ENCODE measurements around the gene TTLL10.

Gene TTLL10, protein sequence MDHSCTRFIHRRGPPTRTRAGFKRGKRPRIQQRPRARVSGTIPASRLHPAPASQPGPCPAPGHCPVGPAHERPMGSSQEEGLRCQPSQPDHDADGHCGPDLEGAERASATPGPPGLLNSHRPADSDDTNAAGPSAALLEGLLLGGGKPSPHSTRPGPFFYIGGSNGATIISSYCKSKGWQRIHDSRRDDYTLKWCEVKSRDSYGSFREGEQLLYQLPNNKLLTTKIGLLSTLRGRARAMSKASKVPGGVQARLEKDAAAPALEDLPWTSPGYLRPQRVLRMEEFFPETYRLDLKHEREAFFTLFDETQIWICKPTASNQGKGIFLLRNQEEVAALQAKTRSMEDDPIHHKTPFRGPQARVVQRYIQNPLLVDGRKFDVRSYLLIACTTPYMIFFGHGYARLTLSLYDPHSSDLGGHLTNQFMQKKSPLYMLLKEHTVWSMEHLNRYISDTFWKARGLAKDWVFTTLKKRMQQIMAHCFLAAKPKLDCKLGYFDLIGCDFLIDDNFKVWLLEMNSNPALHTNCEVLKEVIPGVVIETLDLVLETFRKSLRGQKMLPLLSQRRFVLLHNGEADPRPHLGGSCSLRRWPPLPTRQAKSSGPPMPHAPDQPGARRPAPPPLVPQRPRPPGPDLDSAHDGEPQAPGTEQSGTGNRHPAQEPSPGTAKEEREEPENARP

DNA sequence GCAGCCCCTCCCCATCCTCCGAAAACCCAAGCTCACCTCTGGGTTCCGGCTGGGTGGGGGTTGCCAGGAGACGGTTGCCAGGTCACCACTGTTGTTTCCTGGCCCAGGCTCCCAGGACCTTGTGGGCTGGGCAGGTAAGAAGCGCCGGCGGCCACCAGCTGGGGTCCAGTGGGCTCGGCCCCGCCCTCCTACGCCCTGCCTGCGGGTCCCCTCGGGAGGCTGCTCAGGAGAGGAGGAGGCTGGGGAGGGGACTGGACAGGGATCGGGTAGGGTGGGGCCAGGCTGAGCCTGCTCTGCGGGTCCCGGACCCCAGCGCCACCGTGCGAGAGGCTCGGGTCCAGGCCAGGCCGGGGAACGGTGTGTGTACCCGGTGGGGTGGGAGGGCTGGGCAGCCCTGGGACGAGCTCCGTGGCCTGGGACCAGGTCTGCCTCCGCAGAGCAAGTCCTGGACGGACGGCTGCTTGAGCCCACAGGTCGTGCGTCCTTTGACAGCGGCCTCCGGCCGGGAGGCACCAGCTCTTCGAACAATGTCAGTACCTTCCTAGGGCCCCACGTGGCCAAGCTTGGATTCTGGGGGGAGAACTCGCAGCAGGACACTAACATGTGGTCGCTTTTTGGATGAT, at the start of gene TTLL10:
TTLL10 (plus strand) TSS at position 88 of the 623 bp plus-strand sequence. CDS start 5,336 bp downstream, outside the sequence.
- DNase-seq (ENCODE audit: low read depth) = no peak

DNA sequence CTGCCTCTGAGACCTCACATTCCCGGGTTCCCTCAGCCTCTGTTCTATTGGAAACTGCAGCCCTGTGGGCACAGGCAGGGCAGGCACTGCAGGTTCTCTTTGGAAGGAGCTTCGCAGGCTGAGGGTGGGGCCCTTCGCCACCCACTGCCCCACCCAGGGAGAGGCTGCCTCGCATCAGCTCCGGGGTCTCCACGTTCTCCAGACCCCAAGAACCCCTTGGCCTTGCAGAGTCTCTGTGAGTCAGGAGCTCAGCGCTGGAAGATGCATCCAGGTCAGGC, 49.2 kb upstream of the TTLL10 start:
- no peak for DNase-seq (ENCODE audit: low read depth)

DNA sequence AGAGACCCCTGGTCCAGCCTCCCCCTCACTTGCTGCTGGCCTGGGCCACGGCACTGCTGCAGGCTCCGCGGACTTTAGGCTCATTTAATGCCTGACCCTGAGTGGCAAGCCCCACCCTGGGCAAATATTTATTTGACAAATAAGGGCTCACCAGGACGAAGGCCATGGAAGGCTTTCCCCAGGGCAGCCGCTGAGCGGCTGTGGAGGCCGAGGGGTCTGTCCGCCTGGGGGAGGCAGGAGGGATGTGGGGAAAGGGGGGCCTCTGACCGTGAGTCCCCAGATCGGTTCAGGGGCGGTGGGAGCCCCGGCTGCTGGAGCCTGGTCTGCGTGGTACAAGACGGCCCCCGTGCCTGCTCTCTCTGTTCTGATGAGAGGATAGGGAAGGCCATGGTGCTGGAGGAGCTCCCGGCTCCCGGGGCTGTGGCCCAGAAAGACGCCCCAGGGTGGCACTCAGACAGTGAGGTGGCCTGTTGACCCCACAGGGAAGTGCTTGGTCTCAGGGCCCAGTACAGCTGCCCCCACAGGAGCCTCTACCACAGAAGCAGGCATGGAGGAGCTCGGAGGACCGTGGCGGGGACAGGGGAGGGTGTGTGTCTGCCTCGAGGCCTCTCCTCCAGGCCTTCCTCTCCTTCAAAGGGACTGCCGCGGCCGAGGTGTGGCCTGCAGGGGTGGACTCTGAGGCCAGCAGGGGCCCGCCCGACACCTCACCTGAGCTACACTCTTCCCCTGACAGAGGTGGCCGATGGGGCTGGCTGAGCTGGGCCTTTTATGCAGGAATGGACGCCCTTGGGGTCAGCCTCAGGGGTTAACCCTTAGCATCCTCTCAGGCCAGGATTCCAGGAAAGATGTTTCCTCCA, 48.7 kb upstream of the TTLL10 start:
- no peak for DNase-seq (ENCODE audit: low read depth)

DNA sequence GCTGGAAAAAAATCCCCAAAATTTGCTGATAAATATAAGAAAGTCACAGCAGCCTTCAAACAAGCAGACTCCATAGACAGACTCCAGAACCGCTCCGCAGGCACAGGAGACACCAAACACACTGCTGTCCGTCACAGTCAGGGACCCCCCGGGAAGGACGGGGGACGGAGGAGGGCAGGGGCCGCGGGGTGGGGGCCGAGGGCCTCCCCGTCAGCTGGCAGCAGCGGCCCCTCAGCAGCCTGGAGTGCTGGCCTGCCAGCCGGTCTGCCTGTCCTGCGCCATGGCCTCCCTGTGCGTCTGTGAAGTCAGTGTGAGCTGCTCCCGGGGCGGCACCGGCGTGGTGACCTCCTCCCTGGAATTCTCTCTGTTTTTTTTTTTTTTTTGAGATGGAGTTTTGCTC, 47.7 kb upstream of the TTLL10 start:
- no peak for DNase-seq (ENCODE audit: low read depth)

DNA sequence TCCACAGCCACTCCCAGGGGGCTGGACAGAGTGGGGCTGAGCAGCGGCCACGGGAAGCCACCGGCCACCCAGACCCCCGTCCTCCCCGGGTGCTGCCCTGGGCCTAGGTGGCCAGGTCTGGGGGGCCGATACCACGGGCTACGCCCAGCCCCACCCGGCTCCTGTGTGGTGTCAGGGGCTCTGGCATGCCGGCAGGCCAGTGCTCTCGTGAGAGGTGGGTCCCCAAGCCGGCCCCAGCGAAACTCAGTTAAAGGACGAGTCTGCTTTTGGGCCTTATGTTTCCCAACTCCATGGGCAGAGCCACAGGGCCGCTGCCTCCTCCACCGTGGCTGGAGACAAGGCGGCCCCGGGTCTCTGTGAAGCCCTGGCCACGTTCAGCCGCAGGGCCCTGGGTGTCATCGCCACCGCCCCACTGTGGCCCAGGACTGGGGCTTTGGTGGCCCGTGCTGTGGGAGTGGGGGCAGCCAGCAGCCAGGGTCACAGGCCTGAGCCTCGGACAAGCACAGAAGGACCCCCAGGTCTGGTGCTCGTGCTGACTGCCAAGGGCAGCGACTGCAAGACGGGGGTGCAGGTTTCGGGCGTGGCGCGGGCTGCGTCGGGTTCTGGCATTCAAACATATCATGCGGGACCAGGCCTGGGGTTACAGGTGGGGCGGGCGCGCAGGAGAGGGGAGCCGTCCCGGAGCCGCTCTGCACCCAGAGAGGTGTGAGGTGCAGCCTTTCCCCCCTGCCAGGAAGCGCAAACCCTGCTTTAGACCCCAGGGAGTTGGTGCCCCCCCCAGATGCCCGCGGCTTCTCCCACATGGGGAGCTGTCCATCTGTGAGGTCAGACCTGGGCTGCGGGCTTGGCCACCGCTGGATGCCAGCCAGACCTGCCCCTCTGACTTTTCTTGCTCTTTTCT, 45.9 kb upstream of the TTLL10 start:
- DNase-seq (ENCODE audit: low read depth) = no peak

DNA sequence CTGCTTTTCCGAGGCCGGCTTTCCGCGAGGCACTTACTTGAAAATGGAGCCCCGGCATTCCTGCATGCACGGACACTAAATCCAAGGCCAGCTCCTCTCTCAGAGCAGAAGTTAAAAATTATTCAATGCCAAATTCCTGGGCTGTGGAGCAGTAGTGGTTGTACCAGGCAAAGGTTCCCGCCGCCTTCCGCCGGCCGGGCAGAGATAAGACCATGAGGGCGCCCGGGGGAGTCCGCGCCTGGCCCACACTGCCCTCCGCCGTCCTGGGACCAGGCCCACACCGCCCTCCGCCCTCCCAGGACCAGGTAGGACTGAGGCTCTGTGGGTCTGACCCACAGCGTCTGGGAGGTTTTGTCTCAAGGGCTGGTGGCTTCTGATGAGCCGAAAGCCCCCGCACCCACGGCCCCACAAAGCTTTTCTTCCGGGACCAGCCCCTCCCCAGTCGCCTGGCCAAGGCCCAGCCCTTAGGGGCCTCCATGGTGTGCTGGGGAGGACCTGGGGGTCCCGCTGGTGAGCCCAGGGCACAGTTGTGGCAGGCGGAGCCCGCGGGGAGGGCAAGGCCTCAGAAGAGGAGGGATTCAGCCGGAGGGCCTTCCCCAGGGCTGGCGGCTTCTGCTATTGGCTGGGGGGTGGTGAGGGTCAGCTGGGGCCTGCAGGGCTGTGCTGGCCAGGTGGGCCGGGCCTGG, 45.1 kb upstream of the TTLL10 start:
- DNase-seq (ENCODE audit: low read depth) = no peak

DNA sequence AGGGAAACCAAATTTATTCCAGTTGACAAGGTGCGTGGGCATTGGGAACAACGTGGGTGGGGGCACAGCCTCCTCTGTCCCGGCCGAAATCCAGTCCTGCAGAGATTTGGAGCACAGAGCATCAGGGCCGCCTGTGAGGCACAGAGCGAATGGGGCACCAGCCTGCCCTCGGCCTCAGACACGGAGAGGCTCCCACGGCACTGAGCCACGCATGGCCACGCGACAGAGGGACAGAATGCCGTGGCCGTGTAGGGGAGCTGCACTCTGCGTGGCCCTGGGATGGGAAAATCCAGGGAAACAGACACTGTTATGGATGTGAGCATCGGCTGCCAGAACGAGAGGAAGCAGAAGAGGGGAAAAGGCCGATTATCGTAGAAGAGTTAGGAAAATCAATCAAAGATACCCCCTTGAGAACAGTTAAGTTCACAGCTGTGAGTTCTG, 44.3 kb upstream of the TTLL10 start:
- DNase-seq (ENCODE audit: low read depth) = no peak

DNA sequence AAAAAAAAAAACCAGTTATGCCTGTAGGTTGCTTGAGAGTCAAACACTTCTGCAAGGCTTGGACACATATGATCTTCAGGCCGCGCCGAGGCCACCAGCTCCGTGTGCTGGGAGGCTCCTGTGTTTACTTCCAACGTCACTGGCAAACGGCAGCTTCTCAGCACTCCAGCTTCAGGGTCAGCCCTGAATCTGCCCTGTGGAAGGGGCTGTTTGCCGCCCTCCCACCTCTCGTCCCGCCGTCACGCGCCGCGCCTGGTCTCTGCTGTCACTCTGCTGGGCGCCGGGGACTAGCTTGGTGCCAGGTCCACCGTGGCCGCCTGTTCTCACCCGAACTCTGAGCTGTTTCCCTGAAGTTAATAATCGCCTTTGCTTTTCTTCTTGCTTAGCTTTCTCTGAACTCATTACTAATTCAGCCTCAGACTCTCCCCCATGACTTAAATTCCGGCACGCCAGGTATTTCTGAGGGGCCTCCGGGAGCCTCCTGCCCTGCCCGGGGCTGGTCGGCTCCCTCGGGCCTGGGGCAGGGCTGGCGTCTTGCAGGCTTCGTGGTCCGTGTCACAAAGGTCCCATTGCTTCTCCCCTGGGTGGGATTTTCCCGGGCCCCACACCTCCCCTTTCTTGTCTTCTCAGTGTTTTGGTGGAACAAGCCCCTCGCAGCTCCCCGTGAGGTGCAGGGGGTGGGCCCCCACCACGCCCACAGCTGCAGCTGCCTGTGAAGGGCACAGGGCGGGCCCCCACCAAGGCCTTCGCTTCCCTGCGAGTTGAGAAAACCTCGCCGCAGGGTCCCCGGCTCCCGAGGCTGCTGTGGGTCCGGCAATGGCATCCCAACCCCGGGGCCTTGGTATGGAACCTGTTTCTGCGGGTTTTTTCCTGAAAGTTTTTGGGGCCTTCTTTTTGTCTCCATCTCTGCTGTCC, 43.2 kb upstream of the TTLL10 start:
- DNase-seq (ENCODE audit: low read depth) = no peak

DNA sequence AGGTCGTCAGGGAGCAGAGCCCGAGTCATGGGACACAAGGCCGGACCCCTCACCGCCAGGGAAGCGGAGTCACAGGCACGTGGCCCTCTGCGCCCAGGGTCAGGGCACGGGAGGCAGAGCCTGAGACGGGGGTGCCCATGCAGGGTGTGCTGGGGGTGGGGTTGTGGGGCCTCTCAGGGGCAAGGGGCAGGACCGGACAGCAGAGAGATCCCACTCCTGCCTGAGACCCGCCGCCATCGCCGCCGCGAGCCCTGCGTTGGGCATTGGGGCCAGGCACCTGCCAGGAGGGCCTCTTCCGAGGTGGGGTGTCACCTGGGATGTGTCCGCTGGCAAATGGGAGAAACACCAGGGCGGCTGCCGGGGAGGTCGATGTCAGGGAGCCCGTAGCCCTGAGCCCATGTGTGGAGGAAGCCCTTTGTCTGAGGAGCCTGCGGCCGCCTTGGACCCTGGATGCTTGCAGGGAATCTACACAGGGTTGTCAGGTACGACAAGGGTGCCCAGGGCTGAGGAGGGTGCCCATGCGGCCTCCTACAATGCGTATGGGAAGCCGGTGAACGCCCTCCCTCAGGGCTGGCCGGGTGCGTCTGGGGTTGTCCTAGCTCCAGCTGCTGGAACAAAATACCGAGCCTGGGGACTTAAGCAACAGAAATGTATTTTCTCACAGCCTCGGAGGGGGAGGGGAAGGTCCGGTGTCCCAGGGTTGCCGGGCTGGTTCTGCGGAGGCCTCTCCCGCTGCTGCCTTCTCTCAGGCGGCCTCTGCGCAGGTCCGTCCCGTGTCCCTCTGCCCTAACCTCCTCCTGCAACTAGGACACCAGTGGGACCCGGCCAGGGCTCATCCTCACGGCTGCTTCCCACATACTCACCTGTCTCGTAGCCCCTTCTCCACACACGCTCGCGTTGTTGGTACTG, 41.4 kb upstream of the TTLL10 start:
- no peak for DNase-seq (ENCODE audit: low read depth)

DNA sequence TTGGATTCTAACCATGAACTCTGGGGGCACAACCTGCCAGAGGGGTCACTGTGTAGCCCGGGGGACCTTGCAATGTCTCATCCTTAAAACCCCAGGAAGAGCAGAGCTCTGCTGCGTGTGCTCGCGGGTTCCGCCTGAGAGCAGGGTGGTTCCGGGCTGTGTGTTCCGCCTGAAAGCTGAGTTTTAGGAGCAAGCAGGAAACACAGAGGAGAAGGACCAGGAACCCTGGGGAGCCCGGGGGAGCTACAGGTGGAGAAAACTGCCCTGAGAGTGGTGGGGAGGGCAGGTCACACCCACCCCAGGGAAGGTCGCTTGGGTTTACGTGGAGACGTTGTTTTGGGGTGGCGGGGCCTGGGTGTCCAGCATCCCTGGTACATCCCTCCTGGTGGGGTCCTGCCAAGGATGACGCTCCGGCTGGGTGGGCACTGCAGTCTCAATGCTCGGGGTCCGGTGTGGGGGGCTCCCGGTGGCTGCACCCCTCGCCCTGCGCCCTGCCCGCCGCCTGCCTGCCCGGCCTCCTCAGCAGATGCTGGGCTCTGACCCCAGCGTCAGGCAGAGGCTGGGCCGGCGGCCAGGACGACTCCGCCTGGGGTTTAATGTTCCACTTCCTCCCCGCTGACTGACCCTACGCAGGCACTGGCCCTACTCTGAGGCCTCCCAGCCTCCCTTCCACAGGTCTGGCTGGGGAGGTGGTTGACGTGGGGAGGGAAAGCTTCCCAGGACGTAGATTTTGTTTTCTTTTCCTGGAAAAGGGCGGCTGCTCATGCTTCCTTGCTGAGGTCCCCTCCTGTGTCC, 40.5 kb upstream of the TTLL10 start:
- no peak for DNase-seq (ENCODE audit: low read depth)

DNA sequence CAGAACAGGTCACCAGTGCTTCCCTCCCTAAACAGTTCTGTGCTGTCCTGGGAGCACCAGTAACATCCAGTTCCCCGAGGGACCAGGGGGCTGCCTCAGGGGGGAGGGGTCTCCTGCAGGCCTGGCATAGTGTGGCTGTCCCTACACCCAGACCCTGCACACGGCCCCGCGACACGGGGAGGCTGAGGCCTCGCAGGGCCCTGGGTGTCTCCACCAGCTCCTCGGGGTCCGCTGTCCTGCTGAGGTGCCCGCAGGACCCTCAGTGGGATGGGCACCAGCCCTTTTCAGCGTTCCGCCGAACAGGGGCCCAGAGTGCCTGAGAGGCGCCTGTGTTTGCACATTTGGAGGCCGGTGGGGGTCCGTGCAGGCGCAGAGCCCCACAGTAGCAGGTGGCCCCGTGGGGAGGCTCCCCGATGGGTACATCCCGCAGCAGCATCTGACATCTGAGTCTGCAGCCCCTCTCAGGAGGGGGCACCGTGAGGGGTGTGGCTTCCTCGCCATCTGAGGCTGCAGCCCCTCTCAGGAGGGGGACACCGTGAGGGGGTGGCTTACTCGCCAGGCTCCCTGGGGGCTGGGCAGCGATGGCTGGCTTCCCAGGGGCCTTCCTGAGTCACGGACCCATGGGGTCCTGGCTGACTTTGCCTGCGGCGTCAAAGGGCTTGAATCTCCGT, 39.2 kb upstream of the TTLL10 start:
- no peak for DNase-seq (ENCODE audit: low read depth)

DNA sequence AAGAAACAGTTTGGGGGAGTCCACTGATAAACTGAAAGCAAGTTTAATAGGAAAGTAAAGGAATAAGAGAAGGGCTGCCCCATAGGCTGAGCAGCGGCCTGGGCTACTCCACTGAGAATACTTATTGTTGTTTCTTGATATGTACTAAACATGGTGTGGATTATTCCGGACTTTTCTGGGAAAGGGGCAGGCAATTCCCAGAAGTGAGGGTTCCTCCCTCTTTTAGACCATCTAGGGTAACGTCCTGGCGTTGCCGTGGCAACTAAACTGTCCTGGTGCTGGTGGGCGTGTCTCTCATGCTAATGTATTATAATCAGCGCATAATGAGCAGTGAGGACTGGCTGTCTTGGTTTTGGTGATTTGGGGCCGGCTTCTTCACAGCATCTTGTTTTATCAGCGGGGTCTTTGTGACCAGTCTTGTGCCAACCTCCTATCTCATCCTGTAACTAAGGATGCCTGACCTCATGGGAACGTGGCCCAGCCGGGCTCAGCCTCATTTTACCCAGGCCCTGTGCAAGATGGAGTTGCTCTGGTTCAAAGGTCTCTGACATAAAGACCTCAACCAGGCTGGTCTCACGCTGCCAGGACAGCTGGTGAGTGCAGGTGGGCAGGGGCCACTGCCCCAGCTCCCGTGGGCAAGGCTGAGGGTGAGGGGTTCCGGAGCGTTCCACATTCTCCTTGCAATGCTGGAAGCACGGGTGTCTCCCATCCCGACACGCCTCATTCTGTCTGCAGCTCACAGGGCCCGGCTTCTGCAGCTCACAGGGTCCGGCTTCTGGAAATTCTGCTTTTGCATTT, 38.1 kb upstream of the TTLL10 start:
- DNase-seq (ENCODE audit: low read depth) = no peak

DNA sequence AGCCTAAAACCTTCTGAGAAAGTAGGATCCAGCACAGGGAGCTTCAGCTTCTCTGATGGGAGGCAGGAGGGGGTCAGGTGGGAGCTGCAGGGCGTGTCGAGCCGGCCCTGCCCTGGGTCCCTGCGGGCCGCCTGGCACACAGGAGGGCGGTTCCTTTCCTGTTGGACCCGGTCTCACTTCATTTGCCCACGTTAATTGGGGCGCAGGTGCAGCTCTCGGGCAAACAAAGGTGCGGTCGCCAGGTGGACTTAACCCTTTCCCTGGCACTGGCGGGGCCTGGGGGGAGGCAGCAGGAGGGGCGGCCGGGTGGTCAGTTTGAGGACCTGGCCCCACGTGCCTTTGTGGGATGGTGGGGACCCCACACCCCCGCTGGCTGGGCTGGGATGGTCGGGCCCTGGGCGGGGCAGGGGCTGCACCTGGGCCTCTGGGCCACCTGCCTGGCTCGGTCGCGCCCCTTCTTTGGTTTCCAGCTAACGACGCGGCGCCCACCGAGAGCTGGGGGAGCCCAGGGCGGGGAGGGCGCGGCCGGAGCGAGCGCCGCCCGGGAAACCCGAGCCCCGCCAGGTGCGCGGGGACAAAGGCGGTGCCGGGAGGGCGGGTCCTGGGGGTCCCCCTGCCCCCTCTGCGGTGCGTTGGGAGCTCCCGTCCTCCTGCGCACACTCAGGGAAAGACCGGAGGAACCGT, 37.0 kb upstream of the TTLL10 start:
- no peak for DNase-seq (ENCODE audit: low read depth)

DNA sequence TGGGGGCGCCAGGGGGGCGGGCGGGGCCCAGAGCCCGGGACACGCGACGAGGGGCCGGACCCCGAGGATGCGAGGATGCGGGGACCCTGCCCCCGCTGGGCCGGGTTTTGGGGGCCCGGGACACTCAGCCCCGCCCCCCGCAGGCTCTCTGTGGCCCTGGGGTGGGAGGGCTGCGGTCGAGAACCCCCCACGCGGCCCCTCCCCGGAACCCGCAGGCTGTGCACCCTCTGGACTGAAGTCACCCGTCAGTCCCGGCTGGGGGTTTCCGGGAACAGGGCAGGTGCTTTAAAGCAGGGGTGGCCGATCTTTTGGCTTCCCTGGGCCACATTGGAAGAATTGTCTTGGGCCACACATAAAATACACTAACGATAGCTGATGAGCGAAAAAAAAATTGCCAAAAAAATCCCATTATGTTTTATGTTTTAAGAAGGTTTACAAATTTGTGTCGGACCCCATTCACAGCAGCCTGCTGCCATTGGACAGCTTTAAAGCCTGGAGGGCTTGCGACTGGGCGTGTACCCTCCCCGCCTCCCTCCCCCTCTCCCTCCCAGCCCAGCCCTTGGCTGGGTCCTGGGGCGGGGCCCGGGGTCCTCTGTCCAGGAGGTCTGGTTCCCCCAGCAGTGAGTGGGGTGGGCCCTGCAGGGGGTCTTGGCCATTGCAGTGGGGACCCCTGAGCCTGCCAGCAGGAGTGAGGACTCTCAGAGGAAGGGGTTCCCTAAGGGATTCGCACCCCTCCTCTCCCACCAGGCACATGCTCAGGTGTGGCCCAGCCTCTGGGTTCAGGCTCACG, 36.2 kb upstream of the TTLL10 start:
- DNase-seq (ENCODE audit: low read depth) = no peak

DNA sequence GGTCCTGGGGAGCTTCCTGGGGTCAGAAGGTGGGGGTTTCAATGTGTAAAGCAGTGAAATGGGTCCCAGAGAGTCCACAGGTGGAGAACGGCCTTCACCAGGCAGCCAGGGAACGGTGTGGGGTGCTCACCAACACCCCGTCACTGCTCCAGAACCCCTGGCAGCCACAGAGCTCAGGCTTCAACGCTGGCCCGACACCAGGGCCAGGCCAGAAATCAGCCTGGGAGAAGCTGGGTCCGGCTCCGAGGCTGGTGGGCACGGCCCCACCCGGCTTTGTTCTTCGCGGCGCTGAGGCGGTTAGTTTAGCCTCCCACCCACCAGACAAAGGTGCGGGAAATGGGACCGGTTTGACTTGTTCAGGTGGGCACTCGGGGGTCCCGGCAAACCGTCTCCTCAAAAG, 33.0 kb upstream of the TTLL10 start:
- no peak for DNase-seq (ENCODE audit: low read depth)
